Keratinocyte (primary cell): Measurements from ENCODE around the gene OVOL3. TPM values are rescaled to one million over a fixed set of nuclear protein-coding genes. Genes with fewer than 3 reads are reported as not detected.
A peak's percentile ranks its signal among the peaks of the same experiment; 100 is the strongest.

ENCODE experiments used
- DNase-seq: peaks from one replicate; pipeline ENCODE4 v3.0.0-alpha.2; 2011; ENCODE audit warnings: low read depth, missing footprints, low spot score
- FAIRE-seq: peaks from 2 replicates; lab custom pipeline; 2011; peaks lifted over from hg19 to GRCh38; lab: Jason Lieb, UNC
- H2AFZ ChIP-seq: 2 replicates; pipeline ENCODE4 v1.6.0; 2012; ENCODE audit warnings: low read length, control low read depth, inconsistent platforms; ENCODE audit not compliant: control insufficient read depth
- H3K27ac ChIP-seq: 2 replicates; pipeline ENCODE4 v1.5.1; 2011; ENCODE audit warnings: low read length; ENCODE audit not compliant: control insufficient read depth, insufficient read depth
- H3K27me3 ChIP-seq: 3 replicates; pipeline ENCODE4 v1.6.0; 2011; ENCODE audit warnings: low read length; ENCODE audit not compliant: control insufficient read depth, insufficient read depth; ENCODE audit errors: extremely low read depth
- H3K36me3 ChIP-seq, 2 experiments: 2 replicates in 1 of 2; 3 replicates in 1 of 2; pipeline ENCODE4 v1.5.1; 2011; ENCODE audit warnings: low read length in 2 of 2, mild to moderate bottlenecking in 1 of 2; ENCODE audit not compliant: control insufficient read depth in 2 of 2, insufficient read depth in 2 of 2; ENCODE audit errors: extremely low read depth in 1 of 2
- H3K4me1 ChIP-seq: 3 replicates; pipeline ENCODE4 v1.5.1; 2011; ENCODE audit warnings: low read length; ENCODE audit not compliant: control insufficient read depth, insufficient read depth; ENCODE audit errors: extremely low read depth
- H3K4me2 ChIP-seq: 3 replicates; pipeline ENCODE4 v1.6.0; 2011; ENCODE audit warnings: low read depth, low read length; ENCODE audit not compliant: control insufficient read depth, insufficient read depth; ENCODE audit errors: extremely low read depth
- H3K4me3 ChIP-seq, 3 experiments: fragments of 200-600 bp in 1 of 3; sonication (generic) in 1 of 3; 2 replicates in 2 of 3; 3 replicates in 1 of 3; pipeline ENCODE4 v1.5.1; 2011 to 2016; ENCODE audit warnings: low read length in 3 of 3, mild to moderate bottlenecking in 3 of 3, control low read depth in 2 of 3, inconsistent platforms in 1 of 3, low read depth in 1 of 3, mixed read lengths in 1 of 3, mixed run types in 1 of 3, moderate library complexity in 1 of 3; ENCODE audit not compliant: control insufficient read depth in 2 of 3, insufficient read depth in 2 of 3; ENCODE audit errors: extremely low read depth in 1 of 3
- H3K79me2 ChIP-seq: 2 replicates; pipeline ENCODE4 v1.6.0; 2012; ENCODE audit warnings: low read length; ENCODE audit not compliant: control insufficient read depth, insufficient read depth
- H3K9ac ChIP-seq: 3 replicates; pipeline ENCODE4 v1.6.0; 2011; ENCODE audit warnings: low read length; ENCODE audit not compliant: control insufficient read depth, insufficient read depth; ENCODE audit errors: extremely low read depth
- H3K9me1 ChIP-seq: 3 replicates; pipeline ENCODE4 v1.6.0; 2011; ENCODE audit warnings: low read length; ENCODE audit not compliant: control insufficient read depth, insufficient read depth; ENCODE audit errors: extremely low read depth
- H3K9me3 ChIP-seq: 2 replicates; pipeline ENCODE4 v1.5.1; 2012; ENCODE audit warnings: low read depth, low read length; ENCODE audit not compliant: control insufficient read depth
- H4K20me1 ChIP-seq: 3 replicates; pipeline ENCODE4 v1.6.0; 2011; ENCODE audit warnings: low read length; ENCODE audit not compliant: control insufficient read depth, insufficient read depth; ENCODE audit errors: extremely low read depth
- CTCF ChIP-seq, 3 experiments: IDR thresholded peaks in 1 of 3; conservative IDR thresholded peaks in 1 of 3; optimal IDR thresholded peaks in 1 of 3; 2 replicates in 2 of 3; 3 replicates in 1 of 3; pipeline versions ENCODE3 to v1.5.1; 2011; ENCODE audit warnings: low read length in 3 of 3, mild to moderate bottlenecking in 3 of 3, moderate library complexity in 2 of 3, control low read depth in 1 of 3, inconsistent platforms in 1 of 3; ENCODE audit not compliant: insufficient read depth in 2 of 3; ENCODE audit errors: extremely low read depth in 1 of 3
- EZH2 ChIP-seq: IDR thresholded peaks from one replicate; pipeline ENCODE4 v1.6.1; 2012; ENCODE audit warnings: inconsistent platforms, mild to moderate bottlenecking, low read length, moderate library complexity
- dilution Hi-C: fragments of 300-500 bp; cut with MboI; formaldehyde crosslinking; loops from one replicate; pipeline ENCODE4 v1.7.0; 2020; ENCODE audit warnings: low sequenced_read_pairs; ENCODE audit not compliant: extremely low pct_ligation_motif_present
- polyA plus RNA-seq, 5 experiments: library from polyadenylated mRNA; depleted of rRNA in 3 of 5; stranded (reverse) in 3 of 5; stranded (forward) in 1 of 5; unstranded in 1 of 5; fragments of >200 nt; gene quantifications; 1 replicate in 1 of 5; 2 replicates in 3 of 5; 3 replicates in 1 of 5; pipeline versions ENCODE4 v1.2.1 to v1.2.3, GENCODE V29; 2011 to 2012; ENCODE audit warnings: missing spikeins in 2 of 5, low read depth in 1 of 5, low replicate concordance in 1 of 5

OVOL3 gene
- polyA plus RNA-seq, 1 donor (not counting 4 experiments of a cell fraction or from before 2014, with no cell fraction given): not detected

GRCh38 chr19:36149673-36150406, 38.9 kb downstream of the OVOL3 start:
- Histone ChIP-seq H3K4me3 (no peak overlapping the region), H2AFZ (no peak overlapping the region), H3K4me1 (peaks cover 41% of the 10 kb centered on the region), H3K27ac (peak overlapping the region; percentile 47), H3K9ac (peak overlapping the region; percentile 20), H3K9me3 (no peaks in the 10 kb centered on the region), H4K20me1 (peaks cover 10% of the 10 kb centered on the region), H3K36me3 (peaks cover 29 to 46% of the 10 kb centered on the region in 2 experiments), H3K9me1 (peaks cover 2% of the 10 kb centered on the region), H3K79me2 (peaks cover 3% of the 10 kb centered on the region), H3K4me2 (peak overlapping the region; percentile 17), H3K27me3 (no peaks in the 10 kb centered on the region)
- dilution Hi-C loops: no loop called here
- peak; percentile 99 for FAIRE-seq
- DNase-seq: no peak
- no peak for TF ChIP-seq CTCF (optimal IDR thresholded peaks at IDR 0.05 in 1 of 3, IDR thresholded peaks at IDR 0.05 in 1 of 3, conservative IDR thresholded peaks at IDR 0.05 in 1 of 3; ENCODE audit: extremely low read depth in 1 of 3, insufficient read depth in 2 of 3, low read length in 3 of 3)
- no peak for TF ChIP-seq EZH2

- Histone ChIP-seq H3K27ac (peak overlapping the region; percentile 47), H3K4me1 (peaks cover 41% of the 10 kb centered on the region), H3K9me3 (no peaks in the 10 kb centered on the region), H3K9me1 (peaks cover 2% of the 10 kb centered on the region), H3K4me2 (peak overlapping the region; percentile 25), H2AFZ (no peak overlapping the region), H3K27me3 (no peaks in the 10 kb centered on the region), H4K20me1 (peaks cover 10% of the 10 kb centered on the region), H3K36me3 (peaks cover 26 to 45% of the 10 kb centered on the region in 2 experiments), H3K4me3 (no peak overlapping the region), H3K9ac (peak overlapping the region; percentile 20), H3K79me2 (peaks cover 3% of the 10 kb centered on the region)
- DNase-seq (no peak), FAIRE-seq (no peak)
- dilution Hi-C loops: no loop called here
- no peak for TF ChIP-seq CTCF (optimal IDR thresholded peaks at IDR 0.05 in 1 of 3, IDR thresholded peaks at IDR 0.05 in 1 of 3, conservative IDR thresholded peaks at IDR 0.05 in 1 of 3; ENCODE audit: extremely low read depth in 1 of 3, insufficient read depth in 2 of 3, low read length in 3 of 3)
- no peak for TF ChIP-seq EZH2
Observed at GRCh38 chr19:36150586-36150985, 39.6 kb downstream of the OVOL3 start.
